ENCODE data around the gene NBAS. TPM values are rescaled to one million over a fixed set of nuclear protein-coding genes. Genes with fewer than 3 reads are reported as not detected.

The NBAS gene
- total and polyA plus RNA-seq, 7 donors = 19.5 to 52.8 (median 27.0) TPM

DNA sequence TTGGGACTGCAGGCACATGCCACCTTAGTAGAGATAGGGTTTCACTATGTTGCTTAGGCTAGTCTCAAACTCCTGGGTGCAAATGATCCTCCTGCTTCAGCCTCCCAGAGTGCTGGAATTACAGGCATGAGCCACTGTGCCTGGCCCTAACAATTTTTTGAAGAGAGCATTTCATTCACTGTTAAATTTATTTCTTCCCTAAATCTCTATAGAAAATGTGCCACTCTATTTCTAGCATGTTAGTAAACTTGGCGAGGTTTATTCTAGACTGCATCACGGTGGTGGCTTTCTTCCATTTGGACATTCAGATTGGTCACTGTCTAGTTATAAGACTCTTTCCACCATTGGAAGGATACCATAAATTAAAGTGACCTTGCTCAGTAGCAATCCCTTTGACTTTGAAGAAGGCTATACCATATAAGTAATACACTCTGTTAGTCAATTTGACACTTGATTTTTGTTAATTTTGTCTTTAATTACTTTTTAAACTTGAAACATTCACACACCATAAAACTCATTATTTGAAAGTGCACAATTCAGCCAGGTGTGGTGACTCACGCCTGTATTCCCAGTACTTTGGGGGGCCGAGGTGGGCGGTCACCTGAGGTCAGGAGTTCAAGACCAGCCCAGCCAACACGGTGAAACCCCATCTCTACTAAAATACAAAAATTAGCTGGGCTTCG lies 46.7 kb upstream of the NBAS start:
- no peak overlapping the region for H3K4me3 ChIP-seq
- intact Hi-C loops (cut with DNase I) = no loop called here

GRCh38 chr2:15606481-15607441 lies 45.6 kb upstream of the NBAS start:
- intact Hi-C loops (cut with DNase I) = no loop called here

More for the DNA sequence above, 46.7 kb upstream of the NBAS start:
- no peak for TF ChIP-seq CTCF (IDR thresholded peaks at IDR 0.05)
- Histone ChIP-seq H3K27me3 (ENCODE audit: insufficient read depth in 3 of 3, low read length in 2 of 3) (no peaks in the 10 kb centered on the region), H3K4me1 (no peaks in the 10 kb centered on the region), H3K36me3 (ENCODE audit: insufficient read depth in 1 of 2, low read depth in 1 of 2) (peaks cover 24 to 79% of the 10 kb centered on the region in 2 donors), H3K27ac (no peak overlapping the region), H3K9me3 (no peaks in the 10 kb centered on the region)
- WGBS, 3 donors = 80 to 87% (median 83%) methylated on average over 7 of the region's 7 CpGs
- DNase-seq (no peak), ATAC-seq (no peak)

GRCh38 chr2:15605721-15606120 lies 44.6 kb upstream of the NBAS start:
- H3K36me3 ChIP-seq (ENCODE audit: insufficient read depth in 1 of 2, low read depth in 1 of 2) = peaks cover 24 to 100% of the 10 kb centered on the region in 2 donors
- no peak for TF ChIP-seq CTCF (IDR thresholded peaks at IDR 0.05)
- no peaks in the 10 kb centered on the region for H3K27me3 ChIP-seq (ENCODE audit: insufficient read depth in 3 of 3, low read length in 2 of 3)
- H3K9me3 ChIP-seq = no peaks in the 10 kb centered on the region
- DNase-seq (no peak), ATAC-seq (no peak)
- WGBS, 3 donors = 33 to 91% (median 63%) methylated on average over 1 of the region's 1 CpG
- intact Hi-C loops (cut with DNase I) = no loop called here
- H3K4me1 ChIP-seq = no peaks in the 10 kb centered on the region
- H3K4me3 ChIP-seq = no peak overlapping the region
- no peak overlapping the region for H3K27ac ChIP-seq

More at GRCh38 chr2:15606481-15607441, 45.6 kb upstream of the NBAS start:
- DNase-seq (no peak), ATAC-seq (no peak)
- Histone ChIP-seq H3K27me3 (ENCODE audit: insufficient read depth in 3 of 3, low read length in 2 of 3) (no peaks in the 10 kb centered on the region), H3K9me3 (no peaks in the 10 kb centered on the region), H3K27ac (no peak overlapping the region), H3K4me3 (no peak overlapping the region), H3K4me1 (no peaks in the 10 kb centered on the region), H3K36me3 (ENCODE audit: insufficient read depth in 1 of 2, low read depth in 1 of 2) (peaks cover 24 to 89% of the 10 kb centered on the region in 2 donors)
- no peak for TF ChIP-seq CTCF (IDR thresholded peaks at IDR 0.05)
- WGBS, 3 donors = 86 to 92% (median 86%) methylated on average over 8 of the region's 8 CpGs

- Histone ChIP-seq H3K4me1 (no peaks in the 10 kb centered on the region), H3K36me3 (ENCODE audit: insufficient read depth in 1 of 2, low read depth in 1 of 2) (peaks cover 24 to 100% of the 10 kb centered on the region in 2 donors), H3K4me3 (no peak overlapping the region), H3K27me3 (ENCODE audit: insufficient read depth in 3 of 3, low read length in 2 of 3) (no peaks in the 10 kb centered on the region), H3K27ac (no peak overlapping the region), H3K9me3 (no peaks in the 10 kb centered on the region)
- DNase-seq (no peak), ATAC-seq (no peak)
- intact Hi-C loops (cut with DNase I) = no loop called here
- TF ChIP-seq CTCF (IDR thresholded peaks at IDR 0.05) = no peak
- 88 to 98% (median 96%) methylated on average over 2 of the region's 2 CpGs for WGBS, 3 donors
Measured at GRCh38 chr2:15603948-15604347, 42.8 kb upstream of the NBAS start.

All from psoas muscle (tissue), 8 donors.